HG02763 (cell line): ENCODE results near the gene SPRYD7.
"Not testable (repeated sequence)": the region's sequence is repeated elsewhere in the genome, so short reads cannot be mapped to it uniquely, and the experiment has no call there.

Experiments used
- ATAC-seq: cut with Tn5 transposase; IDR thresholded peaks from one replicate; pipeline ENCODE4 v1.9.1; 2021; ENCODE audit warnings: mild to moderate bottlenecking, moderate library complexity; ENCODE audit not compliant: unreplicated experiment

SPRYD7 gene

GRCh38 chr13:49936075-49936967, at the start of gene SPRYD7:
Gene SPRYD7, minus strand, starts transcription at chr13:49936340. Its CDS starts 105 bp downstream, at chr13:49936235.
- peak; percentile 99 for ATAC-seq

GRCh38 chr13:49985129-49985528, 49.0 kb upstream of the SPRYD7 start:
- no peak for ATAC-seq

- ATAC-seq: no peak
Measured at GRCh38 chr13:49980266-49980665, 44.1 kb upstream of the SPRYD7 start.

- ATAC-seq: no peak
Measured at GRCh38 chr13:49977992-49978391, 41.9 kb upstream of the SPRYD7 start.

- ATAC-seq: no peak
Measured at GRCh38 chr13:49976314-49977258, 40.4 kb upstream of the SPRYD7 start.

- ATAC-seq: no peak
Measured at GRCh38 chr13:49975826-49976225, 39.7 kb upstream of the SPRYD7 start.

GRCh38 chr13:49972709-49973108, 36.6 kb upstream of the SPRYD7 start:
- ATAC-seq: no peak

GRCh38 chr13:49967456-49967855, 31.3 kb upstream of the SPRYD7 start:
- ATAC-seq: no peak

- ATAC-seq: no peak
Measured at GRCh38 chr13:49958321-49958720, 22.2 kb upstream of the SPRYD7 start.

- ATAC-seq: no peak
Measured at GRCh38 chr13:49956131-49956530, 20.0 kb upstream of the SPRYD7 start.

GRCh38 chr13:49954674-49955455, 18.7 kb upstream of the SPRYD7 start:
- ATAC-seq: no peak

- no peak for ATAC-seq
Measured at GRCh38 chr13:49953560-49953959, 17.4 kb upstream of the SPRYD7 start.

GRCh38 chr13:49951754-49952535, 15.8 kb upstream of the SPRYD7 start:
- no peak for ATAC-seq

GRCh38 chr13:49948777-49949270, 12.7 kb upstream of the SPRYD7 start:
- ATAC-seq: not testable (repeated sequence)

- no peak for ATAC-seq
Measured at GRCh38 chr13:49939321-49939720, 3.2 kb upstream of the SPRYD7 start.

GRCh38 chr13:49938921-49939320, 2.8 kb upstream of the SPRYD7 start:
- ATAC-seq: no peak

GRCh38 chr13:49938314-49938713, 2.2 kb upstream of the SPRYD7 start:
- ATAC-seq: no peak

- peak; percentile 4 for ATAC-seq
Measured at GRCh38 chr13:49936968-49937273, 781 bp upstream of the SPRYD7 start.

GRCh38 chr13:49935171-49936074, 717 bp downstream of the SPRYD7 start:
- peak; percentile 17 for ATAC-seq
